Measurements from ENCODE around the gene DNAH6.

Gene DNAH6

DNA sequence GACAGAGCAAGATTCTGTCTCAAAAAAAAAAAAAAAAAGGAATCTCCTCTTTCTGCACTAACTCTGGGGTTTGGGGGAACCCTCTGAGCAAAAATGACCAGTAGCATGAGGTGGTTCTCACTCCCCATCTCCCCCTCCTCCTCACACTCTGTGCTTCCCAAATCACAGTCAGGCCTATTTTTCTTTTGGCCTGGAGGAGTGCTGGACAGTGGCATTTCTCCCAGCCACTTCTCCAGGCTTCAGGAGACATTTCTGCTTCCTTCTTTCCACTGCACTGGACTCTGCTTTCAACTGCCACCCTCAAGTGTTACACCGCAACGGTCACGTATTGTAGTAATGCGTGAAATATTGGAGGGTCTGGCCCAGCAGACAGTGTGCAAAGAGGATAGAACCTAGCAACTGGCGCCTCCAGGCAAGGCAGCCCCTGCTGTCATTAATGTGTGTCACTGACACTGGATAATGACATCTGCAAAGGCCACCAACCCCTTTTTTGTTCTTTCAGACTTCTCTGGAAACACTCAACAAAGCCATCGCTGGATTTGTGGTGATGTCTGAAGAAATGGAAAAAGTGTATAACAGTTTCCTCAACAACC lies 295.6 kb downstream of the DNAH6 start:
- Histone ChIP-seq H3K4me3 (ENCODE audit: insufficient read length, low read depth) (no peak overlapping the region), H3K9me3 (ENCODE audit: insufficient read depth, low read length) (no peaks in the 10 kb centered on the region), H3K4me1 (ENCODE audit: insufficient read depth, insufficient read length) (no peaks in the 10 kb centered on the region), H3K9ac (ENCODE audit: insufficient read length, low read depth) (no peak overlapping the region), H3K27me3 (ENCODE audit: insufficient read depth, insufficient read length) (peaks cover 3% of the 10 kb centered on the region), H3K36me3 (ENCODE audit: insufficient read depth, insufficient read length, low read length) (no peaks in the 10 kb centered on the region)
- no peak for DNase-seq (ENCODE audit: low read depth, low spot score)
- no peak for TF ChIP-seq YY1 (IDR thresholded peaks at IDR 0.05; ENCODE audit: insufficient read depth, insufficient read length)
- TF ChIP-seq SUZ12 (IDR thresholded peaks at IDR 0.05; ENCODE audit: extremely low read depth, insufficient read depth, insufficient read length), result no peak
- TF ChIP-seq ZNF274 (IDR thresholded peaks at IDR 0.05; ENCODE audit: low read depth, low read length), result no peak

DNA sequence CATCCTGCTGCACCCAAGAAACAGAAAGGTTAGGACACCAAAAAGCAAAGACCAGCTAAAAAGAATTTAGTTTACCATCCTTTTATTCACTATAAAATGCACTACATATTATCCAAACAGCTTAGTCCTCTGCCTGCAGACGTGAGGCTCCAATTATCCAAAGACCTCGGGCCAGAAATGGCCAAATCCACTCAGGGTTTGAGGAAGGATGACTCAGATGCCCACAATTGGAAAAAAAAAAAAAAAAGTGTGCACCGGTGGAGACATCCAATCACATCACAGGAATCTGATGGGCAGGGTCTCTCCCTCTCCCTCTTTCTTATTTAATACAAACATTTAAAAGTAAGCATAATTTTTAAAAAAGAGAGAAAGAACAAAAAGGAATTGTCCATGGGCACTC lies 298.8 kb downstream of the DNAH6 start:
- no peak for DNase-seq (ENCODE audit: low read depth, low spot score)
- Histone ChIP-seq H3K4me1 (ENCODE audit: insufficient read depth, insufficient read length) (no peaks in the 10 kb centered on the region), H3K36me3 (ENCODE audit: insufficient read depth, insufficient read length, low read length) (no peaks in the 10 kb centered on the region), H3K4me3 (ENCODE audit: insufficient read length, low read depth) (no peak overlapping the region), H3K27me3 (ENCODE audit: insufficient read depth, insufficient read length) (peaks cover 3% of the 10 kb centered on the region), H3K9ac (ENCODE audit: insufficient read length, low read depth) (no peak overlapping the region), H3K9me3 (ENCODE audit: insufficient read depth, low read length) (no peaks in the 10 kb centered on the region)
- TF ChIP-seq ZNF274 (IDR thresholded peaks at IDR 0.05; ENCODE audit: low read depth, low read length), result no peak
- TF ChIP-seq YY1 (IDR thresholded peaks at IDR 0.05; ENCODE audit: insufficient read depth, insufficient read length), result no peak
- TF ChIP-seq SUZ12 (IDR thresholded peaks at IDR 0.05; ENCODE audit: extremely low read depth, insufficient read depth, insufficient read length), result no peak

DNA sequence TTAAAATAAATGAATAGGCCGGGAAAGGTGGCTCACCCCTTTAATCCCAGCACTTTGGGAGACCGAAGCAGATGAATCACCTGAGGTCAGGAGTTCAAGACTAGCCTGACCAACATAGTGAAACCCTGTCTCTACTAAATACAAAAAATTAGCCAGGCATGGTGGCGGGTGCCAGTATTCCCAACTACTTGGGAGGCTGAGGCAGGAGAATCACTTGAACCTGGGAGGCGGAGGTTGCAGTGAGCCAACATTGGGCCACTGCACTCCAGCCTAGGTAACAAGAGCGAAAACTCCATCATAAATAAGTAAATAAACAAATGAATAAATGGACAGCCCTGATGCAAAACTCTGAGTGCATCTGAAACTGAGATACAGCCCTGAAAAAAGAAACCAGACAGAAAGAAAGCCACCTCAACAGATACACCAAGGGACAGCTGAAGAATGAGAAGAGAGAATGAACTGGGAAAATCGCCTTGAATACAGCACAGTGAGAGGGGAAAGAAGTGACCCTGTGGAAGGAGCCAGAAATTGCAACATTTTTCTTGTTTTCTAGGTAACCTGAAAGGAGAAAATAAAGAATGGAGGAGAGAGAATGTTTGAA lies 300.2 kb downstream of the DNAH6 start:
- H3K9ac ChIP-seq (ENCODE audit: insufficient read length, low read depth), result no peak overlapping the region
- no peak for TF ChIP-seq ZNF274 (IDR thresholded peaks at IDR 0.05; ENCODE audit: low read depth, low read length)
- TF ChIP-seq SUZ12 (IDR thresholded peaks at IDR 0.05; ENCODE audit: extremely low read depth, insufficient read depth, insufficient read length), result no peak
- TF ChIP-seq YY1 (IDR thresholded peaks at IDR 0.05; ENCODE audit: insufficient read depth, insufficient read length), result no peak
- H3K4me1 ChIP-seq (ENCODE audit: insufficient read depth, insufficient read length), result no peaks in the 10 kb centered on the region
- peaks cover 3% of the 10 kb centered on the region for H3K27me3 ChIP-seq (ENCODE audit: insufficient read depth, insufficient read length)
- H3K9me3 ChIP-seq (ENCODE audit: insufficient read depth, low read length), result no peaks in the 10 kb centered on the region
- no peak overlapping the region for H3K4me3 ChIP-seq (ENCODE audit: insufficient read length, low read depth)
- no peaks in the 10 kb centered on the region for H3K36me3 ChIP-seq (ENCODE audit: insufficient read depth, insufficient read length, low read length)
- no peak for DNase-seq (ENCODE audit: low read depth, low spot score)

DNA sequence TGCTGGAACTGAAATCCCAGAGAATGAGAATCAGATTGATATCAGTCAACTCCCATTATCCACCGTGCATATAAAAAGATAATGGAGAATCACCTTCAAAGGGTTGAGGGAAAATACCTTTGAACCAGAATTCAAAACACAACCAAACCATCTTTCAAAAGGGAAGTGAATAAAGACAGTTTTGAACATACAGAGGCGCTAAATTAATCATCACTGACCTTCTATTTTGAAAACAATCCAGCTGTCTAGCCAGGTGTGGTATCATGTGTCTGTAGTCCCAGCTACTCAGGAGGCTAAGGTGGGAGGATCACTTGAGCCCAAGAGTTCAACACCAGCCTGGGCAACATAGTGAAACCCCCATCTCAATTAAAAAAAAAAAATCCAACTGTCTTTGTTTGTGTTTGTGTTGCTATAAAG lies 300.9 kb downstream of the DNAH6 start:
- H3K4me3 ChIP-seq (ENCODE audit: insufficient read length, low read depth), result no peak overlapping the region
- H3K27me3 ChIP-seq (ENCODE audit: insufficient read depth, insufficient read length), result peaks cover 3% of the 10 kb centered on the region
- no peaks in the 10 kb centered on the region for H3K9me3 ChIP-seq (ENCODE audit: insufficient read depth, low read length)
- DNase-seq (ENCODE audit: low read depth, low spot score), result no peak
- TF ChIP-seq ZNF274 (IDR thresholded peaks at IDR 0.05; ENCODE audit: low read depth, low read length) (no peak), YY1 (IDR thresholded peaks at IDR 0.05; ENCODE audit: insufficient read depth, insufficient read length) (no peak), SUZ12 (IDR thresholded peaks at IDR 0.05; ENCODE audit: extremely low read depth, insufficient read depth, insufficient read length) (no peak)
- H3K9ac ChIP-seq (ENCODE audit: insufficient read length, low read depth), result no peak overlapping the region
- H3K36me3 ChIP-seq (ENCODE audit: insufficient read depth, insufficient read length, low read length), result no peaks in the 10 kb centered on the region
- H3K4me1 ChIP-seq (ENCODE audit: insufficient read depth, insufficient read length), result no peaks in the 10 kb centered on the region

- Histone ChIP-seq H3K9ac (ENCODE audit: insufficient read length, low read depth) (no peak overlapping the region), H3K4me1 (ENCODE audit: insufficient read depth, insufficient read length) (no peaks in the 10 kb centered on the region), H3K4me3 (ENCODE audit: insufficient read length, low read depth) (no peak overlapping the region), H3K36me3 (ENCODE audit: insufficient read depth, insufficient read length, low read length) (no peaks in the 10 kb centered on the region), H3K27me3 (ENCODE audit: insufficient read depth, insufficient read length) (no peaks in the 10 kb centered on the region), H3K9me3 (ENCODE audit: insufficient read depth, low read length) (no peaks in the 10 kb centered on the region)
- TF ChIP-seq YY1 (IDR thresholded peaks at IDR 0.05; ENCODE audit: insufficient read depth, insufficient read length) (no peak), ZNF274 (IDR thresholded peaks at IDR 0.05; ENCODE audit: low read depth, low read length) (no peak), SUZ12 (IDR thresholded peaks at IDR 0.05; ENCODE audit: extremely low read depth, insufficient read depth, insufficient read length) (no peak)
- no peak for DNase-seq (ENCODE audit: low read depth, low spot score)
Measured at GRCh38 chr2:84821806-84822205, 305.5 kb downstream of the DNAH6 start.

DNA sequence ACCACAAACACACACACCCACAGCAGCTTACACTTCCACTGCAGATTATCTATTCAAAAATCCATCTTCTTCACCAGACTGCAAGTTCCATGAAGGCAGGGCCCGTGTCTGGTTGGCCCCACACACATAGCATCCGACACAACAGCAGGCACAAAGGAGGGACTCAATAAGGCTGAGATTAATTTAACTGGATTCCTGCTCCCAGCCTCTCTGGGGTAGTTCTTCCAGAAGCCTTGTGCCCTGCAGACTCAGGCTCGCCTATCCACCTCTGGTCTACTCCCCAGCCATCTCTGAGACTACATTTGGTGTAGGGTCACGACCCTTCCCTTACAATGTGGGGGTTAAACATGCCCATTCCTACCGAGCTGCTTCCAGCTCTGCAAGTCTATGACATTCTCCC lies 306.9 kb downstream of the DNAH6 start:
- H3K4me3 ChIP-seq (ENCODE audit: insufficient read length, low read depth), result no peak overlapping the region
- no peak overlapping the region for H3K9ac ChIP-seq (ENCODE audit: insufficient read length, low read depth)
- H3K9me3 ChIP-seq (ENCODE audit: insufficient read depth, low read length), result no peaks in the 10 kb centered on the region
- no peak for TF ChIP-seq YY1 (IDR thresholded peaks at IDR 0.05; ENCODE audit: insufficient read depth, insufficient read length)
- TF ChIP-seq SUZ12 (IDR thresholded peaks at IDR 0.05; ENCODE audit: extremely low read depth, insufficient read depth, insufficient read length), result no peak
- TF ChIP-seq ZNF274 (IDR thresholded peaks at IDR 0.05; ENCODE audit: low read depth, low read length), result no peak
- no peaks in the 10 kb centered on the region for H3K4me1 ChIP-seq (ENCODE audit: insufficient read depth, insufficient read length)
- H3K27me3 ChIP-seq (ENCODE audit: insufficient read depth, insufficient read length), result no peaks in the 10 kb centered on the region
- H3K36me3 ChIP-seq (ENCODE audit: insufficient read depth, insufficient read length, low read length), result no peaks in the 10 kb centered on the region
- no peak for DNase-seq (ENCODE audit: low read depth, low spot score)

DNA sequence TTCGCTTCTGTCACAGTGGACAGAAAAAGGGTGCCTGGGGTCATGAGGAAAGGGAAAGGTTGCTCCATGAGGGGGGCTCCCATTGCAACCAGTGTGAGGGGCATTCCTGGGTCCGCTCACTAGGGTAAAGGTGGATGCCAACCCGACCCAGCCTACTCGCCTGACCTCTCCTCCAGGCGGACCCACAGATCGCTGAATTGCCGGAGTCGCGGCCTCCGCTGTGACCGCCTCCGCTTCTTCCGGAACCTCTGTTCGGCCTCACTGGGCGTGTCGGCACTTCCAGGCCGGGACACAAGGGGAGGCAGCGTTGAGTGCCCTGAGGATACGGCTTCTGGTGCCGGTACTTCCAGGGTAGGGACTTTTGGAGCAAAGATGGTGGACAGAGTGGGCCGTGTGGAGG lies 307.5 kb downstream of the DNAH6 start:
- DNase-seq (ENCODE audit: low read depth, low spot score), result no peak
- H3K4me1 ChIP-seq (ENCODE audit: insufficient read depth, insufficient read length), result no peaks in the 10 kb centered on the region
- H3K9ac ChIP-seq (ENCODE audit: insufficient read length, low read depth), result no peak overlapping the region
- no peak for TF ChIP-seq SUZ12 (IDR thresholded peaks at IDR 0.05; ENCODE audit: extremely low read depth, insufficient read depth, insufficient read length)
- no peaks in the 10 kb centered on the region for H3K36me3 ChIP-seq (ENCODE audit: insufficient read depth, insufficient read length, low read length)
- H3K9me3 ChIP-seq (ENCODE audit: insufficient read depth, low read length), result no peaks in the 10 kb centered on the region
- H3K4me3 ChIP-seq (ENCODE audit: insufficient read length, low read depth), result no peak overlapping the region
- no peaks in the 10 kb centered on the region for H3K27me3 ChIP-seq (ENCODE audit: insufficient read depth, insufficient read length)

Measured in NT2/D1 (cell line).